NCI-H146 treated with DMSO at 0.1 percent for 48 hours (cell line): ENCODE data around the gene PCAT6.
"Not testable (repeated sequence)": the region's sequence is repeated elsewhere in the genome, so short reads cannot be mapped to it uniquely, and the experiment has no call there.

Source experiments
- DNase-seq: peaks from one replicate; lab custom pipeline; 2025; ENCODE audit not compliant: unreplicated experiment; lab: John Stamatoyannopoulos, UW

PCAT6 gene

DNA sequence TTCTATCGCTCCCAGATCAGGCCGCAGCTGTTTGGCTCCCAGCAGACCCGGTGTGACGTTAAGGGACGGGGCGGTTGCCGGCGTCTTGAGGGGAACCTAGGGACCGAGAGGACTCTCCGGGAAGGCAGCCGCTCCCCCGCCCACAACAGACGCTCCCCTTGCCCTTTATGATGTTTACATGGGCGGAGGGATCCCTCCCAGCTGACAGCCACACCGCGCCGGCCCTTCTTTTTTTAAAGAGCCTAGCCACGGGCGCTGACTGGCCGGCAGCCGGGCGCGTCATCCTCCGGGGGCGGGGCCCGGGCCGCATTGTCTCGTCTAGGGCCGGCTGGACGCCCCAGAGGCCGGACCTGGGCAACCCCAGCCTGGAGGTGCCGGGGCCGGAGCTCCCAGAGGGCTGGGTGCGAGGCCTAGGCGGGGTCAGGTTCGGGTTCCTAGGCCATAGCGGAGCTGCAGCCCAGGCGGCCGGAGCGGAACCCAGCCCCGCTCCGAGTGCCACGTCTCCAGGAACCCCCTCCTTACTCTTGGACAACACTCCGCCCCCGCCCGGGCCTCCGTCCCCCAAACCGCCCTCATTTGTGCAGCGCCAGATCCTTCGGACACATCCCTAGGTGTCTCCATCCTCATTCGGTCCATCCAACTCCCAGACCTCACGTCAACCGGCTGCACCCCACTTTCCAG lies at the start of gene PCAT6:
TSS of gene PCAT6 (plus strand) at position 340 of the 681 bp plus-strand sequence.
- peak; percentile 87 for DNase-seq

DNA sequence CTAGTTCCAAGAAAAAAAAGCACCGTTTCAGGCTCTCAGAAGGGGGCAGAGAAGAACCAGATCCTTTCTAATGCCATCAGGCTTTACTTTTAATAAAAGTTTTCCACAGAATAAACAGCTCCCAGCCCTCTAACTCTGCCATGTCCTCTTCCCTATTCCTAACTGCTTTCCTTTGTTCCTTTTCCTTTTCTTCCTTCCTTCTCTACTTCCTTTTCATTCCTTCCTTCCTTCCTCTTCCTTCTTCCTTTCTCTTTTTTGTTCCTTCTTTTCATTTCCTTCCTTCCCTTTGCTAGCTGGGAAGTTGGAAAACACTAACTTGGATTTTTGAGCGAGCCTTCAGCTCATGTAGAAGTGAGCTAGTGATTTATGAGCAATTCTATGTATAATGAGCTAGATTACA lies 48.7 kb upstream of the PCAT6 start:
- DNase-seq, result no peak

DNA sequence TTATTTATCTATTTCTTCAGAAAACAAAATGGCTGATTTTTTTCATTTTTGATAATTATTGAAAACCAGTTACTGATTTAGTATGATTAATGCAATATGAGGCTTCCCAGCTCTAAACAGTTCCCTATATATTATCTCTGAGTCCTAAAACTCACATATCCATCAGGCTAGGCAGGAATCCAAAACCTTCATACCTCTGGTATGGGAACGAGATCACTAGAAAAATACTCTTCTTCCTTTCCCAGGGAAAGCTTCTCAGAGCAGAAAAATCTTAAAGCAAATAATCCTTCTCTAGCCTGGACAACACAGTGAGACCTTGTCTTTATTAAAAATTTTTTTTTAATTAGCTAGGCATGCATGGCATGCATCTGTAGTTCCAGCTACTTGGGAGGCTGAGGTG lies 45.0 kb upstream of the PCAT6 start:
- no peak for DNase-seq

DNA sequence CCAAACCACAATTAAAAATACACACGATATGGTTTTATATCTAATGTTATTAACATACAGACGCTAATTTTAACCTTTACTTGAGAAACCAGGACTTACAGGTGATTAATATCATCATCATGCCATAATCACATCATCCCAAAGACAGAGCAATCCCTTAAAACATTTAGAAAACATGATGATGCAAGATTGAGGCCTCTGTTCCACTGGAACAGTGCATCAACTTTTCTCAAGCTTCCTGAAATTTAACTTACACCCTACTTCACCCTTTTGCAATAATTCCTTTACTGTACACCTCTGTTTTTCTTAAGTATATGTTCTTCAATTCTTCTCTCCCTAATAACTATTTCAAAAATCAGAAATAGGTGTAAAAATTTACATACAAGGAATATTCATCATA lies 40.6 kb upstream of the PCAT6 start:
- DNase-seq, result no peak

DNA sequence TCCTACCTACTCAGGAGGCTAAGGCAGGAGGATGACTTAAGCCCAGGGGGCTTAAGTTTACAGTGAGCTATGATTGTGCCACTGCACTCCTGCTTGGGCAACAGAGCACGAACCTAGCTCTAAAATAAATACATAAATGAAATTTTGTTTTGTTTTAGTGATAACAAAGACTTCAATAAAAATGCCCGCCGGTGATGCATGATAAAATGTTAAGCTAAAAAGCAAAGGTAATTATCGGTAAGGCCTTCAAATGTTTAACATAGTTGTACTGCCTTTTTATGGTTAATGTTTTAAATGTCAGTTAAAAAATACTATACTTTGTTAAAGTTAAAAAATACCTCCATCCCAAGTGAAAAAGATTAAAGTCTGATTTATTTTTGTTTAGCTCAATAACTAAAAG lies 29.6 kb upstream of the PCAT6 start:
- DNase-seq, result no peak

DNA sequence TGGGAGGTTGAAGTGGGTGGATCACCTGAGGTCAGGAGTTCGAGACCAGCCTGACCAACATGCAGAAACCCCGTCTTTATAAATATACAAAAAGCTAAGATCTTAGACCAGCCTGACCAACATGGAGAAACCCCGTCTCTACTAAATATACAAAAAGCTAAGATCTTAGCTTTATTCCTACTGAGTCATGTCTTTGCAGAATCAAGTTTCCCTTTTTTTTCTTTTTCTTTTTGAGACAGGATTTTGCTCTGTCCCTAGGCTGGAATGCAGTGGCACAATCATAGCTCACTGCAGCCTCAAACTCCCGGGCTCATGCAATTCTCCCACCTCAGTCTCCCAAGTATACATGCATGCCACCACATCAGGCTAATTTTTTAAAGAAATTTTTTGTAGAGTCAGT lies 23.9 kb upstream of the PCAT6 start:
- no peak for DNase-seq

DNA sequence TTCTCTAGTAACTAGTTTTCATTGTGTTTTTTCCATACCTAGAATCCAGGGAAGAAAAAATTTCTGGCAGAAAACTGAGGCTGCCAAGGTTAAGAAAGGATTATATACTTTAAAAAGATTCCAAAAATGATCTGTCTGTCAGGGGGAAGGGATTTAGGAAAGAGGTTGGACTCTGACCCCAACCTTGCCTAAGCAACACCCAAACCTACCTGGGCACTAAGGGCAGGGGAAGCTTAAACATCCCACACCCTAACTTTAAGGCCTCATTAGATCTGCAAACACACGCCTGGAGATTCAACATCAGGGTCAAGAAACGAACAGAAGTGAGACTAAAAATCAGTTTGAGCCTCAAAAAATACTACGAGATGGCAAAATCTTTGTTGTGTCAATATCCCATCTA lies 22.0 kb upstream of the PCAT6 start:
- DNase-seq, result no peak

DNA sequence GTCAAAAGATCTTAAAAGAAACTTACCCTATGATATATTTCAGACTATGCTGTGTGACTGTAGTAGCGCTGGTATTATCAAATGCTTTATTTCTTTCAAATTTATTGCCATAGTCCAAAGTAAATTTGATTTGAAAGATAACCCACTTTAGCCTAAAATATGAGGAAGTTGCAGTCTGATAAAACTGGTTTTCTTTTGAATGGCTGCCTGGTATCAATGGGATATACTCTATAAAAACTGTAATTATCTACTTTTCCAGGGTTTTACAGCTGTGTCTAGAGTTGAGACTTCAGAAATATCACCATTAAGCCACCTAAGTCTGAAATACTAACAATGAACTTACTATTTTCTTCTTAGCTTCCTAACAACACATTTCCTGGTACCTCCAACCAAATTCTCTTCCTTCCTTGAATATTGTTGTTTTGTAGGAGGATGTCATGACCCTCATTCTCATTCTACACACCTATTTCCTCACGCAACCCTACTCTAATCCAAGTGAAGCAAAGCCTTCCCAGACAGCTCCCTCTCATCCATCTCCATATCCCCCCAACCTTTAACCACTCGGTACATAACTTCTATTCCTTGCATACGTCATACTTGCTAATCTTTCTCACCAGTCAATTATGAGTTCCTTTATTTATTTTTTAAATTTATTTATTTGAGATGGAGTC lies 19.5 kb upstream of the PCAT6 start:
- DNase-seq, result no peak

DNA sequence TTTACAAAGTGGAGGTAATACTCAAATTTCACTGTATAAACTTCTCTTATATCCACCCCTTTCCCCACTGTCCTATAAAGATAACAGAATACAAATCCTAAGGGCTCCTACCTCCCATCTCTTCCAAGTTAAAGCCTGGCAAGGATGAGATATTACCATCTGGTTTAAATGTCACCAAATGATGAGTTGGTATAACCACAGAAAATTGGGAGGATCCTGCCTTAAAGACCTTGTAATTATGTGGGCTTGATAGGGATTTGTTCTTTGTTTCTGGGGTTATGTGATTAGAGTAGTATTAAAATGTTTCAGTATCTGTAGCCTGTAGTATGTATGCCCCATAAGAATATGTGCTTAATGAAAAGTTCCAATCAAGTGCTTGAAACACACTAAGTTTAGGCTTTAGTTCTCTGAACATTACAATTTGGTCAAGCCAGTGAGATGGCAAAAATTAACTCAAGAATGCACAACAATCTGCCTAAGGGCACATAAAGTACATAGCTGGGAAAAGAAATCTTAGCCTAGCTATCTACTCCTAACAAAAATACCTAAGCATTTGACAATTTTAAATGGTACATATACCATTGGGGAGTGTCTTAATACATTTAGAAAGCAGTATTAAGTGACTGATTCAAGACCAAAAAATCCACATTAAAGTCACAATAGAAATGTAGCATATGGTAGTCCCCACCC lies 16.6 kb upstream of the PCAT6 start:
- DNase-seq, result no peak

DNA sequence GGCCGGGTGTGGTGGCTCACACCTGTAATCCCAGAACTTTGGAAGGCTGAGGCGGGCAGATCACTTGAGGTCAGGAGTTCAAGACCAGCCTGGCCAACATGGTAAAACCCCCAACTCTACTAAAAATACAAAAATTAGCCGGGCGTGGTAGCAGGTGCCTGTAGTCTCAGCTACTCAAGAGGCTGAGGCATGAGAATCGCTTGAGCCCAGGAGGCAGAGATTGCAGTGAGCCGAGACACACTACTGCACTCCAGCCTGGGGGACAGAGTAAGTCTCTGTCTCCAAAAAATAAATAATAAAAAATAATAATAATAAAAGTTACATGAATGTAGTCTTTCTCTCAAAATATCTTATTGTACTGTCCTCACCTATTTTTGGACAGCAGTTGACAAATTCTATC lies 15.8 kb upstream of the PCAT6 start:
- DNase-seq, result not testable (repeated sequence)

DNA sequence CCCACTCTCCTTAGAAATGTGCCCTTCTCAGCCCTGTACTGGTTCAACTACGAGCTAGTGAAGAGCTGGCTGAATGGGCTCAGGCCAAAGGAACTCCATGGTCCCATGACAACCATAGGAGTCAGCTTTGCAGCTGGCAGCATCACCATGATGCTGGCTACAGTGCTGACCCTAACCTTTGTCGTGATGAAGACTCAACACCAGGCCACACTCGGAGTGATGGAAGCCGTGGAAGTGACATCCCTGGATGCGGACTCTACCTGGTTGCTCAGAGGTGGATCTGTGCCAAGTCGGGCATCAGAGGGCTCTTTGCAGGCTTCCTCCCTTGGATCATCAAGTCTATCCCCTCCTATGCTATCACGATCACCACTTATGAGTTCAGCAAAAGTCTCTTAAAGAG lies 14.1 kb upstream of the PCAT6 start:
- no peak for DNase-seq

DNA sequence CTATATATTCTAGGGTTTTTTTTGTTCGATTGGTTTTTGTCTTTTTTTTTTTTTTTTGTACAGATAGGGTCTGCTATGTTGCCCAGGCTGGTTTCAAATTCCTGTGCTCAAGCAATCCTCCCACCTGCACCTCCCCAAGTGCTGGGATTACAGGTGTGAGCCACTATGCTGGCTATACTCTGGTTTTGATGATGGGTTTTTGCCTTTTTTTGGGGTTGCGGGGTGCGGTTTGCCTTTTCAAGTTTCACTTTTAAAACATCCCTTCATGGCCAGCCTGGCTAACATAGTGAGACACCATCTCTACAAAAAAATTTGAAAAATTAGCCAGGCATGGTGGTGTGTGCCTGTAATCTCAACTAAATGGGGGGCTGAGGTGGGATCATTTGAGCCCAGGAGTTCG lies 12.5 kb upstream of the PCAT6 start:
- DNase-seq, result no peak

DNA sequence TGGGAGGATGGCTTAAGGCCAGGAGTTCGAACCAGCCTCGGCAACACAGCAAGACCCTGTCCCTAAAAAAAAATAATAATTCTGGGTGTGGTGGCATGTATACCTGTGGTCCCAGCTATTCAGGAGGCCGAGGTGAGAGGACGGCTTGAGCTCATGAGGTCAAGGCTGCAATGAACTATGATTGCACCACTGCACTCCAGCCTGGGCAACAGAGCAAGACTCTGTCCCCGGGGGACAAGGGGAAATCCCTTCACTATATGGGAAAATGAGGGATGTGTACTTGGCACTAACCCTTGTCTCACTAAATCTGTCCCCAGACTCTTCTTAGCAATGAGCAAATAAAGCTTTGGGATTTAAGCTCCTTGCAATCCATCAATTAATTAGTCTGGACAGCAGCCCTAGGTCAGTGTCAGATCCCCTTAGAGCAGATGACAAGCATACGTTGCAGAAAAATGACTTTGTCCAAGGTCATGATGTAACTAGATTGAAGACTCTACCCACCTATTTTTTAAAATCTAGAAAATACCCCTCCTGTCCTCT lies 11.9 kb upstream of the PCAT6 start:
- DNase-seq, result no peak

DNA sequence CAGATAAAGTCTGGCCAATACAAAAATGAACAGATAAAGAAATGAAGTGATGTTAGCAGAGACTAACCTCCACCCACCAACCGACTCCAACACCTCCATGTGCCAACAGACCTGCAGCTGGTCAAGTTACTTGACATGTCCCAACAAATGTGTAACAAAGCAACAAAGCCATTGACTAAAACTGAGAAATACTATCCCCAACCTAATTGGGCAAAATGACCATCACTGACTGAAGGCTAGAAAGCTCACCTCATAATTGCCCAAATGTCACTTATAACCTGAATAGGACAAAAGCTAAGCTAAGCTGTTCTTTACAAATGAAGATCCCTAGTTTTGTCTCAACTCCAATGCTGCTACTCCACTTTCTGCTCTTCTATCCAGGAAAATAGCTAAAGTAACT lies 10.0 kb upstream of the PCAT6 start:
- no peak for DNase-seq

DNA sequence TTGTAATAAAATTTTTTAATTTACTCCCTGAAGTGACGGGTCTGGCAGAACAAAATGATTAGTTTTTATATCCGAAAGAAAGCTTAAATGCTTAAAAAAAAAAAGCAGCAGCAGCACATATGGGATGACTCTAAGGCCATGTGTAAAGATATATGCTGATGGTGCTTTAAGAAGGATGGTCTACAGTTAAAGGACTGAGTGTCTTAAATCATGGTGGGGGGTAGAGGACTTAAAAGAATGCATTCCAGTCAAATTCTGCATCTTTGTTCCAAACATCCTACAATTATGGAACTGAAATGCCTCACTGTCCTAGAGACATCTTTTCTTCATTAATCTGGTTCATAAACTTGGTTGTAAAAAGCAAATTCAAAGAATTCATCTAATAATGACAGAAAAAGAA lies 9.6 kb upstream of the PCAT6 start:
- DNase-seq, result no peak

DNA sequence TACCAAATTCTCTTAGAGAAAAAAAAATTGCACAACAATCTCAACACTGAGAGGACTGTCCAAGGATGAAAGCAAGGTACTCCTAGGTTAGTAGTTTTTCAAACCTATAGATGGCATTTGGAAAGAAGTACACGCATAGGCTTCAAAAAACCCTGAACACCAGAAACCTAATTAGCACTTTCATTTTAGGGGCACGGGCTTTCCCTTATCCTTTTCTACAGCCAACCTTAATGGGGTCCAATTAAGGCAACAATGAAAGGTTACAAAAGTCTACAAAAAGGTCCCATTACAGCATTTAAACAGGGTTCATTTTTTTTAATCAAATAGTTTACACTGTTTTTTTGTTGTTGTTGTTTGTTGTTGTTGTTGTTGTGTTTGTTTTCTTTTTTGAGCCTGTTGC lies 8.7 kb upstream of the PCAT6 start:
- no peak for DNase-seq

DNA sequence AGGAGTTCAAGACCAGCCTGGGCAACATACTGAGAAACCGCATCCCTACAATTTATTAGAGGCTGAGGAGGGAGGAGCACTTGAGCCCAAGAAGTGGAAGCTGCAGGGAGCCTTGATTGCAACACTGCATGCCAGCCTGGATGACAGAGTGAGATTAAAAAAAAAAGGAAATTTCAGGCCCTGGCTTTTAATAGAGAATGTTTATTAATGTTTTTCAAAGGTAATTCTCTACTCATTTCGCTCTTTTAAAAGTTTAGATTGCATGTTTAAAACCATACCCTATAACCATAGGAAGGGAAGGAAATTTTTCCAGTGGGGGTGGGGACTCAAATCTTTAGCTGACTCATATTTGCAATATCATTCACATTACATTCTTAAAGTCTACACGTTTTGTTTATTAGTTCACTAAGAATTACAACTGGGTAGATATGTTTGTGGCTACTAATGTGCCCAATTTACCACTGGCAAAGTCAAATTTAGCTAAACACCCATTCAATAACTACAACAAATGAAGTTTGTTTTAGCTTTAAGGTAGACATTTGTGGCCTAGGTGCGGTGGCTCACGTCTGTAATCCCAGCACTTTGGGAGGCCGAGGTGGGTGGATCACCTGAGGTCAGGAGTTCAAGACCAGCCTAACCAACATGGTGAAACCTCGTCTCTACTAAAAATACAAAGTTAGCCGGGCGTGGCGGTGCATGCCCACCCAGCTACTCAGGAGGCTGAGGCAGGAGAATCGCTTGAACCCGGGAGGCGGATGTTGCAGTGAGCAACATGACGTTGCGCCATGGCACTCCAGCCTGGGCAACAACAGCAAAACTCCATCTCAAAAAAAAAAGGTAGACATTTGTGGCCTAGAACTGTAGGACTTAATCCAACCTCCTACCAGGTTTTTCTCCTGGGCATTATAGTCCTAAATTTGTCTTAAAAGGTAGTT lies 7.5 kb upstream of the PCAT6 start:
- no peak for DNase-seq

DNA sequence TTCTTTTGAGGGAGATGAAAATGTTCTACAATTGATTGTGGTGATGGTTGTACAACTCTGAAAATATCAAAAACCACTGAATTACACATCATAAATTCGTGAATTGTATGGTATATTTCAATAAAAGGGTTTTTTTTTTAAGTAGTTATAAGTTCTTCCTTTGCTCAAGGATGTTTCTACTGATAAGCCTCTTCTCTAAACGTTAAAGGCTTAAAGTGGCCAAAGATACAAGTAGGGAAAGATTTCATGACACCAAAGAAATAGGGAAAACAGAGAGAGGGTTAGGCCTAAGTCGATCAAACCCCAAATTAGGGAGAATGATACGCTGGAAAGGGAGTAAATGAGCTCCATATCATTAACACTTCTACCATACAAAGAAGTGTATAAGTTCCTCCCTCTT lies 6.6 kb upstream of the PCAT6 start:
- DNase-seq, result no peak

DNA sequence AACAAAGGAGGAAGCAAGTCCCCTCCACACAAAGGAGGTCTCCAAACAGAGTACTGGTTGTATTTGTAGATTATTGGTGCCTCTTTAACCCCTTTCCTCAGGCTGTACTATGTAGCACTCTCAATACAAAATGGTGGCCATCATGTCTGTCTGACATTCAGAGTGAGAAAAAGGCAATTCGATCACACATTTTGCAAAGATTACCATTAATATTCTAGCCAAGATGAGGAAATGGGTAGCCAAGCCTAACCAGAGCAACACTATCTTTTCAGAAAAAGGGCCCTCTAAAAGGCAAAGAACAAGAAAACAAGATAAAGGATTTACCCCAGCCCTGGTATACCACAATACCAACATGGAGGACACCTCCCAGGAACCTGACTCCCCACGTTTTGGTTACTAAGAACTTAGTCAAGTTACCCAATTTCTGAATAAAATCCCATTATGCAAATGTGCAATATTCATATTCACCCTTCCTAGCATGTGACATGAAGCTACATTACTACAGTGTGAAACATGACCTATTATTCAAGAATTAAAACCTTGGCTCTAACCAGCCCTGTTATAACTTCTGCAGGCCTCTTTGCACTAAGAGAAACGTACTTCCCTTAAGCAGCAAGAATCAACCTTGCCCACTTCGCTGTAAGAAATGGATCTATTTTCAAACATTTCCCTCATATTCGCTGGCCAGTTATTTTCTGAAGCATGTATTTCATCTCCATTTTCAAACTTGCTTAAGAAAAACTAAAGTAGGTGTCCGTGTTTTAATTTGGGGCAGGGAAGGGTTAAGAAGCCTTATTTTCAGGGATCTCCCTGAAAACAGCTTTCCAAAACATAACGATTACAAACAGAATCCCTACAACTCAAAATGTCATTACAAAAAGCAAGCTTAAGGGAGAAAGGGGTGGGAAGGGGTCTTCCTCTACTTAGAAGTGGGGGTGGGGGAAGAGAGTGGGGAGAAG lies 4.6 kb upstream of the PCAT6 start:
- DNase-seq, result no peak

DNA sequence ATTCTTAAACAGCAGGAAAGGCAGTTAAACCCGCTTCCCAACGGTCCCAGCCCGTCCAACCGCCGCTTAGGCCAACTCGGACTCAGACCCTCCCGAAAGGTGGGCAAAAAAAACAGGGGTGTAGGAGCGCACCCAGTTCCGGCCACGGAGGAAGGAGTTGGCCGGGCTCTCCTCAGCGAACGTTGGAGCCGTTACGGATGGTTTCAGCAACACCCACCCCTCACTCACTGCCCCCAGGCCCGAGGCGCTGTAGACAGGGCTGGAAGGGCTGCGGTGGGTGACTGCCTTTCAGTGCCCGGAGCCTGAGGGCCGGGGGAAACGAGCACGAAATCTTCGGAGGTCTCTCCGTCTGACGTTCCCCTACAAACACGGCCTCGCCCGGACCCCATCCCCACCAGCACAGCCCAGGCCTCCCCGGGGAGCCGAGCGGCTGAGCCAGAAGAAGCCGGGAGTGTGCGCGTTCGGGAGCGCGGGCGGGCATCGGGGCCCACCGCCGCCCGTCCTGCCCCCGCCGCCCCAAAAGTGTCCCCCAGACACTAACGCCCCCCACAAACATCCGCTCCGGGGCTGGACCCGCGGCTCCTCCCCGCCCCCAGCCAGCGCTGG lies 3.8 kb upstream of the PCAT6 start:
- DNase-seq, result no peak
